ENCODE data around the gene PKIG.

PKIG gene

GRCh38 chr20:44627364-44628010 lies 45.1 kb downstream of the PKIG start:
- H3K4me3 ChIP-seq (ENCODE audit: low read depth, low read length): no peak overlapping the region
- DNase-seq (ENCODE audit: low read depth, low spot score): no peak
- POLR2A ChIA-PET: no interaction called here
- TF ChIP-seq, protein P1, sequence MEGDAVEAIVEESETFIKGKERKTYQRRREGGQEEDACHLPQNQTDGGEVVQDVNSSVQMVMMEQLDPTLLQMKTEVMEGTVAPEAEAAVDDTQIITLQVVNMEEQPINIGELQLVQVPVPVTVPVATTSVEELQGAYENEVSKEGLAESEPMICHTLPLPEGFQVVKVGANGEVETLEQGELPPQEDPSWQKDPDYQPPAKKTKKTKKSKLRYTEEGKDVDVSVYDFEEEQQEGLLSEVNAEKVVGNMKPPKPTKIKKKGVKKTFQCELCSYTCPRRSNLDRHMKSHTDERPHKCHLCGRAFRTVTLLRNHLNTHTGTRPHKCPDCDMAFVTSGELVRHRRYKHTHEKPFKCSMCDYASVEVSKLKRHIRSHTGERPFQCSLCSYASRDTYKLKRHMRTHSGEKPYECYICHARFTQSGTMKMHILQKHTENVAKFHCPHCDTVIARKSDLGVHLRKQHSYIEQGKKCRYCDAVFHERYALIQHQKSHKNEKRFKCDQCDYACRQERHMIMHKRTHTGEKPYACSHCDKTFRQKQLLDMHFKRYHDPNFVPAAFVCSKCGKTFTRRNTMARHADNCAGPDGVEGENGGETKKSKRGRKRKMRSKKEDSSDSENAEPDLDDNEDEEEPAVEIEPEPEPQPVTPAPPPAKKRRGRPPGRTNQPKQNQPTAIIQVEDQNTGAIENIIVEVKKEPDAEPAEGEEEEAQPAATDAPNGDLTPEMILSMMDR (IDR thresholded peaks at IDR 0.05; ENCODE audit: insufficient read depth, low read length, missing control alignments): no peak
- CTCF ChIA-PET: interaction anchor here (1.1 kb wide), 1 partner anchor 17 kb away, joined by 5 read pairs; no protein-coding TSS in a partner anchor

DNA sequence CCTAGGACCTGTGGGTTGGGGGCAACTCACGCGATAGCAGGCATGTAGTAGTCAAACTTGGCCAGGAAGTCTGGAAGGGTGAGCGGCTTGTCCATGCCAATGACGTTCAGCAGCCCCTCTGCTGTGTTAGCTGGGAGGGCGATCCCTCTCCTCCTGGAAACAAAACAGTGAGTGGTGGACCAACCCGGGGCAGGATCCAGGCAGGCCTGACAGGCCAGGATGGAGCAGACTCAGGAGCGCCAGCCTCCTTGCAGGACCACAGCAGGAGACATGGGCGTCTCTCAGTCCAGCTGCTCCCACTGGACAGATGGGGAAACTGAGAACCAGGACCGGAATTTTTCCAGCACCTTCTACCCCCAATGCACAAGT lies 46.6 kb downstream of the PKIG start:
- ChIA-PET CTCF (interaction anchor here (1.1 to 1.6 kb wide), 2 partner anchors 12 to 18 kb away, joined by 4 read pairs; no protein-coding TSS in a partner anchor), POLR2A (no interaction called here)
- TF ChIP-seq, protein P1 (IDR thresholded peaks at IDR 0.05; ENCODE audit: insufficient read depth, low read length, missing control alignments): no peak
- H3K4me3 ChIP-seq (ENCODE audit: low read depth, low read length): no peak overlapping the region
- DNase-seq (ENCODE audit: low read depth, low spot score): no peak

DNA sequence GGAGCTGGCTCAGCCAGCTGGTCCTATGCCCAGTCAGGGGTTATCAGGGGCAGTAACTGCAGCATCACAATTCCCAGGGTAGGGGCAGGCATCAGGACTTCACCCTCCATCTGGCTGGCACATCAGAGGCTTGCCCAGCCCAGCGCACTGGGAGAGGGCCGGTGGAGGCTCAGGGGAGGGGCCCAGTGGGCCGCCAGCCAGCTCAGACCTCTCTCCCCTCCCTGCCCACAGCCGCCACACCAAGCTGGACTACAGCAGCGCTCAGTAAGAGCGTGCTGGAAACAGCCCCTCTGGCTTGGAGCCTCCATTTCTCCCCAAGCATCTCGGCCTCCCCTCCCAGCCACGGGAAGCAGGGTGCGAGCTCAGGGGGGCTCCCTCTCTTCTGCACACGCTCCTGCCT lies 47.2 kb downstream of the PKIG start:
- POLR2A ChIA-PET: no interaction called here
- CTCF ChIA-PET: interaction anchor here (1.6 kb wide), 1 partner anchor 19 kb away, joined by 4 read pairs; no protein-coding TSS in a partner anchor
- no peak overlapping the region for H3K4me3 ChIP-seq (ENCODE audit: low read depth, low read length)
- no peak for DNase-seq (ENCODE audit: low read depth, low spot score)
- TF ChIP-seq, protein P1 (IDR thresholded peaks at IDR 0.05; ENCODE audit: insufficient read depth, low read length, missing control alignments): no peak

DNA sequence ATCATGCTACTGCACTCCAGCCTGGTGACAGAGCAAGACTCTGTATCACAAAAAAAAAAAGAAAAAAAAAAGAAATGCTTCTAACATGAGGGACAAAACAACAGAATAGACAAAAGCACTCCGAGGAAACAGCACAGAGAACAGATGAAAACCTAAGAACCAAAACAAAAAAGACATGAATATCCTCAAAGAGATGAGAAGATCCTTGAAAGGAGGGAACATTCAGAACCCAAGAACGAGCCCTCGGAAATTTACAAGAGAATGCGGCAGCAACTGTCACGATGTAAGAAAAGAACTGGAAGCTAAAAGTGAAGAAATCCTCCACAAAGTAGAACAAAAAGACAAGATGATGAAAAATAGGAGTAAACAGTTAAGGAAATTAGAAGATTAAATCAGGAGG lies 47.9 kb downstream of the PKIG start:
- ChIA-PET CTCF (interaction anchor here (1.3 kb wide), 1 partner anchor 53 kb away, joined by 4 read pairs; no protein-coding TSS in a partner anchor), POLR2A (no interaction called here)
- DNase-seq (ENCODE audit: low read depth, low spot score): no peak

DNA sequence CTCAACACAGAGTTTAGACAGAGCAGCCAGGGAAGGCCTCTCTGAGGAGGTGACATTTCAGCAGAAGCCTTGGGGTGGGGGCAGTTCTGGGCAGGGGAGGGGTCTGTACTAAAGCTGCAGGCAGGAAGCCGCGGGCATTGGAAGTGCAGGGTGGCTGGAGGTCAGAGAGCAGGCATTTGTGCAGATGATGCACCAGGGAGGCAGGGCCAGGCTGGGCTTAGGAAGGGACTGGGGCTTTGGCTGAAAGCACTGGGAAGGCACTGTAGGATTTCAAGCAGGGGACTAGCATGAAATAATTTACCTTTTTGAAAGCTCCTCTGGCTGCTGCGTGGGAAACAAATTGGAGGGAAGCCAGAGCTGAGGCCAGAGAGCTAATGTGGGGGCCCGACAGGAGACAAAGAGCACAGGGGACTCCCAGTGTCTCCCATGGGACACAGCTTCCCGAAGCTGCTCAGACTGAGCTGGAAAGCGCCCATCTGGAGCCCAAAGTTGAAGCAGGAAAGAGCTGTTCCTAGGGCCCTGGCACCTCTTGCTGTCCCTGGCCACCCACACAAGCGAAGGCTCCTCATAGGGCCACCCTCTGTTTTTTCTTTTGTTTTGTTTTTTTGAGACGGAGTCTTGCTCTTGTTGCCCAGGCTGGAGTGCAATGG lies 49.8 kb downstream of the PKIG start:
- DNase-seq (ENCODE audit: low read depth, low spot score): no peak
- no peak overlapping the region for H3K4me3 ChIP-seq (ENCODE audit: low read depth, low read length)
- POLR2A ChIA-PET: interaction anchor here (0.8 kb wide), 1 partner anchor 24 kb away, joined by 3 read pairs; no protein-coding TSS in a partner anchor
- TF ChIP-seq, protein P1 (IDR thresholded peaks at IDR 0.05; ENCODE audit: insufficient read depth, low read length, missing control alignments): no peak
- CTCF ChIA-PET: no interaction called here

More for the DNA sequence above, 47.9 kb downstream of the PKIG start:
- TF ChIP-seq, protein P1 (IDR thresholded peaks at IDR 0.05; ENCODE audit: insufficient read depth, low read length, missing control alignments): no peak
- H3K4me3 ChIP-seq (ENCODE audit: low read depth, low read length): no peak overlapping the region

DNA sequence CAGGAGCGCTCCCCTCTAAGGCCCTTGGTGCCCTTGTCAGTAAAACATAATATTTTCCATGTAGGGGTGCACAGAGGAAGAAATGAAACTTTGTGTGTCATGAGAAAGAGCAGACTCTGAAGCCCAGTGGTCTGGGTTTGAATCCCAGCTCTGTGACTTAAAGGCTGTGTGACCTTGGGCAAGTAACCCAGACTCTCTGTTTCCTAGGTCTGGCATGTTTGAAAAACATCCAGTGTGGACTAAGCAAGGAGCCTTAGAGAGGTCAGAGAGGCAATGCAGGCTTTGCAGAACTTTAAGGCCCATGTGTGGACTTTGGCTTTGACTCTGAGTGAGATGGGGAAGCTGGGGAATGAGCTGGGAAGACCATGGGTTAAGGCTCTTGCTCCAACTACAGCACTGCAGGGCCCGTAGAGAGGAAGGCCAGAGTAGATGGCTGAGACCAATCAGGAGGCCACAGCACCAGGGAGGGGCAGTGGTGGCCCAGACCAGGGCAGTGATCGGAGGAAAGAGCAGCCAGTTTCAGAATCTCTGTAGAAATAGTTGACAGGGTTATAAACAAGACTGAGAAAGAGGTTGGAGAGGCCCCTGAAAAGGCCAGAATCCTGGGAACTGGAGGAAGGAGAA lies 50.9 kb downstream of the PKIG start:
- TF ChIP-seq, protein P1 (IDR thresholded peaks at IDR 0.05; ENCODE audit: insufficient read depth, low read length, missing control alignments): no peak
- no peak for DNase-seq (ENCODE audit: low read depth, low spot score)
- no peak overlapping the region for H3K4me3 ChIP-seq (ENCODE audit: low read depth, low read length)
- ChIA-PET POLR2A (no interaction called here), CTCF (interaction anchor here (2.2 kb wide), 1 partner anchor 23 kb away, joined by 7 read pairs; no protein-coding TSS in a partner anchor)

All from AG04449 (cell line).